GM21367 (cell line): ENCODE results near the gene LYPD6.
"Not testable (repeated sequence)": the region's sequence is repeated elsewhere in the genome, so short reads cannot be mapped to it uniquely, and the experiment has no call there.

Experiments
- ATAC-seq: cut with Tn5 transposase; IDR thresholded peaks from one replicate; pipeline ENCODE4 v1.9.1; 2021; ENCODE audit not compliant: unreplicated experiment

Gene LYPD6, protein sequence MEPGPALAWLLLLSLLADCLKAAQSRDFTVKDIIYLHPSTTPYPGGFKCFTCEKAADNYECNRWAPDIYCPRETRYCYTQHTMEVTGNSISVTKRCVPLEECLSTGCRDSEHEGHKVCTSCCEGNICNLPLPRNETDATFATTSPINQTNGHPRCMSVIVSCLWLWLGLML

GRCh38 chr2:149330127-149331022, at the start of gene LYPD6:
Gene LYPD6, plus strand, starts transcription at chr2:149330587. Its CDS starts 107,122 bp downstream, at chr2:149437709.
- ATAC-seq, result peak; percentile 63

- no peak for ATAC-seq
Measured at GRCh38 chr2:149281441-149281840, 48.9 kb upstream of the LYPD6 start.

DNA sequence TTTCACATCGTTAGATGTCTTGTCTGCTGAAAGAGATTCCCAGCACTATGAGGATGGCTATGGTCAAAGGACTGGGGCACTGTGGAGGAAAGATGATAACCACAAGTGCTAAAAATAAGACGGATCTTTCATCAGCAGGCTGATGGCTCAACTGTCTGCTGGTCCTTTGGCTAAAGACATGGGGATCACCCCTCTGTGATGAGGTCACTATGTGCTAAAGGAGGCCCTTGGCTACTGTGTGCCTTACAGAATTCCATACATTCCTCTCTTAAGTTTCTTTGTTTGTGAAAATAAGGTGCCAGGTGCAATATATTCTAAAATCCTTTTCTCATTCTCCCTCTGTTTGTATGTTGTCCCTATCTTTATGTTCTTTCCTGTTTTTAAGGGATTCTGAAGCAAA, 39.7 kb upstream of the LYPD6 start:
- no peak for ATAC-seq

DNA sequence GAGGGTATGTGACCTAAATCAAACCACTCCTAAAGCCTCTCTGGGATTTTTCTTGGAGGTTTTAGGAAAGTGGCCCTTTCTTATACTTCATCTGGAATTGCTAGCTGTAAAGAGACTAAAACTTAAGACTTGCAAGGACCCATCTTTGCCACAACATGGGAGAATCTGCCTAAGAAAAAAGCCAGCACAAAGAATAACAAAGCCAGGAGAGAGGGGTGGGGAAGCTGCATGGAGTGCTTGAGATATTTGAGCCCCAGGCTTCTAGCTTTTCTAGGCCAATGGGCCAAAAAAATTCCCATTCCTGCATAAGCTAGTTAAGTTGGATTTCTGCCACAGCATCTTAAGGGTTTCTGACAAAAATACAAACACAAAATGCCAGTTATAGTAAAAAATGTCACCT, 38.5 kb upstream of the LYPD6 start:
- no peak for ATAC-seq

DNA sequence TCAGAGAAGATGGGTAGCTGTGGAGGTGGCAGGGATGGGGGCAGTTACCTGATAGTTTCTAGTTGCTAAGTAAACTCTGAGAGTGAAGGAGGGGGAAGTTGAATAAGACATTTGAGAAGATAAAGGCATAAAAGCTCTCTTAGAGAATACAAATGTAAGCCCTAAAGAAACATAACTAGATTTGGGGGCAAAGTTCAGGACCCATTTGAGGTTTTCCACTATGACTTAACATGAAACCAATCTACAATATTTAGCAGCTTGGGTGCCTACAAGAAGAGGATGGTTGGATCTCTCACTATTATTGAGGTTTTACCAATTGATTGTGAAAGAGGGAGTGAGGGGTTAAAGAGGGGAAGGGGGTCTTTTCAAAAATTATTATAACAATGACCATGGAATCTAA, 34.4 kb upstream of the LYPD6 start:
- ATAC-seq, result no peak

DNA sequence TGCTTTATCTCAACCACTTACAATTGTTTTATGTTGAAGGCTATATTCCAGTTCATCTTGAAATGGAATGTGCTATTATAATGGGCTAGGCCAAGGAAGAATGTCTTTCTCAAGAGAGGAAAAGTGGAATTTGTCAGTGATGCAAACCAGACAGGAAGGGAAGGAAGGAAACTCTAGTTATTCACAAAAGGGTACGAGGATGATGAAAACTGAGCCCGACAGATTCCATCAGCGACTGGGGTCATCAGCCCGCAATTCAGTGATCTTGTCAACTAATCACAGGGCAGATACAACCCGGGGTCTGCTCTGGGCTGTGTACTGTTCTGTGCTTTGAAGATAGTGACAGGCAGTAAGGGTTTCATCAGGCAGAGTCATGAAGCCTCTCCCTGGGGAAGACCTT, 23.4 kb upstream of the LYPD6 start:
- ATAC-seq, result no peak

DNA sequence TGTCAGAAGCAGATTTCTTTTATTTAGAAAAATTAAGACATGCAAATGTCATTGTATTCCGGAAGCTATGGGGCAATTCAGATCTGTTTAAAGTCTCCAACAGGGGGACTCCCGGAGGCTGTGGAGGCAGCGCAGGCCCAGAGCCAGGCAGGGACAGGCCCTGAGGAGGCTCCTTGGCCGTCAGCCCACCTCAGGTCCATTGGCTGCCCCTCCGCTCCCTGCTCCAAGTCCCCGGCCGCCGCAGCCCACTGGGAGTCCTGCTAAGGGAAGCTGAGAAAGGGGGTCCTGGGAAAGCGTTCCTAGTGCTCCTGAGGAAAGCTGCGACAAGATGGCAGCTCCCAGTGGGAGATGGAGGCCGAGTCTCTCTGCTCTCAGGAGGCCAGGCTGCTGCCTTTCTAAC, 20.0 kb upstream of the LYPD6 start:
- ATAC-seq, result no peak

- no peak for ATAC-seq
Measured at GRCh38 chr2:149312039-149312438, 18.3 kb upstream of the LYPD6 start.

- peak; percentile 99 for ATAC-seq
Measured at GRCh38 chr2:149313512-149313972, 16.8 kb upstream of the LYPD6 start.

DNA sequence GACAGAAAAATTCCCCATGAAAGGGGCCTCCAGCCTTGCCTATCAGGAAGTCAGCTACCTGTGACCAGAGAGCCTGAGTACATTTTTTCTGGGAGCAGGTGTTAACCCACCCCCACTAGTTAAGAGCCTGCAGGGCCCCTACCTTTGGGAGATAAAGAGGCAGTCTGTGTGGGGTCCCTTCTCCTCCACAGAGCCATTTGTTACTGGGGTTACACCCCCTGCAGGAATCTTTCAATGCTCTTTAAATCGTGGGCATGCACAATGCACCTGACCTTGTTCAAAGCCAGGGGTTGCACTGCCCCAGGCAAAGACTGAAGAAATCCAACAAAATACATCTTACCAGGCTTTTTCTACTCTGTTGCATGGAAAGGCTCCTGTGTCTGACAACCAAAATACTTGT, 15.7 kb upstream of the LYPD6 start:
- no peak for ATAC-seq

DNA sequence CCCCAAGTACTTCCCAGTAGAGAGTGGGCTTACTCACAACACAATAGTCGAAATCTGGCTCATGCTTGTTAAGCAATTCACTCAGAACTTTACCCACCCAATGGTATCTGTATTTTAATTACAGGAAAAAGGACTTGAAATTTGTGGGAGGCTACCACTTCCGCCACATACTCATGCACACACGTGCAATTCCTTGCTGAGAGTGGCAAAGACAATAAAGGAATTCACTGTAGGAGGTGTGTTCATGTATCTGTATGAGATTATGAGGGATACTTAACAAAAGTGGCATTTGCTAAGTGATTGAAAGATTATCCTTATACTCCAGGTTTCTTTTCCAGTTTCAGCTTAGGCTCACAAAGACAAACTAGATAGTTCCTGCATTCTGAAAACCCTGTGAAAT, 14.9 kb upstream of the LYPD6 start:
- ATAC-seq, result no peak

- not testable (repeated sequence) for ATAC-seq
Measured at GRCh38 chr2:149318566-149318965, 11.8 kb upstream of the LYPD6 start.

- no peak for ATAC-seq
Measured at GRCh38 chr2:149320362-149320761, 10.0 kb upstream of the LYPD6 start.

- ATAC-seq, result no peak
Measured at GRCh38 chr2:149329068-149329467, 1.3 kb upstream of the LYPD6 start.

DNA sequence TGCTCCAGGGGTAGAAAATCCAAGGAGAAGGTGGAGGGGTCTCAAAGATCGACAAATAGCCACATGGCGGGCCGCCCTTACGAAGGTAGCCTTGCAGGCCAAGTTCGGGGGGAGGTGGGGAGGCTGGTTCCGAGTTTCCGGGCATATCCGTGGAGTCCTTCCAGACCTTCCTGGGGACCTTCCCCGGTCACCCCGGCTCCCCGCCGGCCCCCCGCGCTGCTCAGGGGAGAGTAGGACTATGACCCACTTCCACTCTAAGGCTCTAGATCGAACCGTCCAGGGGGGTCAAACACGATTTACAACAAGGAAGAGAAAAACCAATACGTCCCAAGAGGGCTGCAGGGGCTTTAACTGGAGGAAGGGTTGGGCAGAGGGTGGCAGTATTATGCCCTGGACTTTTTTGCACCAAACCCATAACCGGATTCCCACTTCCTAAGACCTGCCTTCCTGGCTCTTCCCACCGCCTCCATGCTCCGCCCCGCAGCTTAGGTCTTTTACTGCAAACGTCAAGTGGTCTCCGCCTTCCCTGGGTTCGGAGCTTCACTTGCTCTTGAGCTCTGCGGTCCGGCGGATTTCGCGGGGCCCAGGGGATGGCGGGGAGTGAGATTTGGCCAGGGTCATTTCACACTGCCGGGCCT, 779 bp upstream of the LYPD6 start:
- ATAC-seq, result peak; percentile 7

GRCh38 chr2:149331023-149331400, 625 bp downstream of the LYPD6 start:
- no peak for ATAC-seq

GRCh38 chr2:149332364-149332763, 2.0 kb downstream of the LYPD6 start:
- ATAC-seq, result no peak

DNA sequence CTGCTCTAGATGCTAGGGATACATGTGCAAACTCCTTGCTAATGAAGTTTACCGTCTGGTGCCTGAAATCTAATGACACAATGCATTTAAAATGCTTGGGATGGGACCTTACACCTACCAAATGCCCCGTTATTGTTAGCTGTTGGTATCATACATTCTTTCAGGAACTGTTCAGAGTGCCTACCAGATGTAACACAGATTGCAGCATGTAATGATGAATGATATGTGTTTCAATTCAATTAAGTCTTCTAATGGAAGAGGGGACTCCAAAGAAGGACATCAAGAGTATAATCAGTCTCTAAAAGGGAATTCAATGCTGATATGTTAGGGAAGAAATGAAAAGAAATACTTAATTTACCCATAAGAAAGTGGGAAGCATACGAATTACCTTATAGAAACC, 3.2 kb downstream of the LYPD6 start:
- ATAC-seq, result no peak

GRCh38 chr2:149334156-149334555, 3.8 kb downstream of the LYPD6 start:
- ATAC-seq, result no peak

GRCh38 chr2:149339324-149339723, 8.9 kb downstream of the LYPD6 start:
- ATAC-seq, result no peak

DNA sequence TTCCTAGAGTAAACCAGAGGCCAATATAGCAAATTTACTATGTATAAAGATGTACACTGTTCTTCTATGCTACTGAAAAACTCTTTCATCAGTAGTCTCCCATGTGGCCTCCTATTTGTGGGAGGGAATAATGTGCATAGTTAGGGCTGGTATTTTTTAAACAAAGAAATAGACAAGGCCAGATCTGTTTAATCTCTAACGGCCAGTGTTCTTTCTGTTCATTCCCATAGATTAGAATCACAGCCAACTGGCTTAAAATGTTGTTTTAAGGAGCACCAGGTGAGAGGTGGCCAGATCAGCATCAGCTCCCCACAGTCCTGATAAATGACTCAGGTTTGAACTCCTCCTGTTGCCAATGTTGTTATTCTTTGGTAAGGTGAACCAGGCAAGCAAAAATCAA, 12.1 kb downstream of the LYPD6 start:
- no peak for ATAC-seq

DNA sequence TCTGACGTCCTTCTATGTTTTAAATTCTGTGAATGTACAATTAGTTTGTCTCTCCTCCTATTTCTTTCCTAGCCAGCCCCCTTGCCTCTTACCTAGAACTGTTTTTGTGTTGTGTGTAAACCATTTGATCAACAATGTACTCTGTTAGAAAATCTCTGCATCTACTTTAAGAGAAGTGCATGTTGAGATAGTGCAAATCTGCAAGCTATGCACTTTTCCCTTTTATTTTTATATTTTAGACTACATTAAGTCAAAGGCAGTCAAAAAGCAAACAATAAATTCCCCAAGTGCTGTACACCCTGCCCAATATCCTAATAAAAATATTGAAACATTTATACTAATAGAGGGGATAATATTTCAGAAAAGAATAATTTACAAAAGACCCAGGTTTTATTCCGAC, 13.7 kb downstream of the LYPD6 start:
- ATAC-seq, result no peak
